Measurements from ENCODE around the gene PNCK. TPM values are rescaled to one million over a fixed set of nuclear protein-coding genes. Genes with fewer than 3 reads are reported as not detected.

PNCK gene
- polyA plus RNA-seq, 3 donors: not detected

DNA sequence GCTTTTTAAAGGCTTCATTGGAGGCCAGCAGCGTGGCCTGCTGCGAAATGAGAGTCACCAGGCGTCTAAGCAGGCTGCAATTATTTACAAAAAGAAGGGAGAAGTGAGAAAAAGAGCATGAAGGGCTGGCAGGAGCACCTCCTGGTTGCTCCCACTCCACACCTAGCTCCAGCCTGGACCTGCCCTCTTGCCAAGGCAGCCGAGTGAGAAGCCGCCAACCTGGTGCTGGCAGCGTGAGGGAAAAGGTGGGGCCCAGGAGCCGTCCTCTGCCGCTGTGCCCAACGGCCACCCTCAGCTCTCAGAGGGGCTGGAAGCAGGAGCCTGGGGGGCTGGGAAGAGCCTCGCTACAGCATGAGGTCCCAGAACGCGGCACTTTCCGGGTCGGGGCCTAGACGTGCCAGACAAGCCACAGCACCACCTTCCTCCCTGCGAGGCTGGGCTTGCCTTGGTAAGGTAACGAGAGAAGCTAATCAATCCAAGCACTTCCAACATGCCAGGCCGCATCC is 30.5 kb upstream of the PNCK start:
- intact Hi-C loops (cut with micrococcal nuclease): no loop called here
- Mint-ChIP-seq H3K4me1 (peaks cover 7% of the 10 kb centered on the region), H3K27me3 (ENCODE audit: low read depth in 3 of 3) (peaks cover 0 to 10% (median 0%) of the 10 kb centered on the region in 3 donors), H3K36me3 (peaks cover 48 to 66% of the 10 kb centered on the region in 2 donors), H3K9me3 (peaks cover 0 to 3% (median 0%) of the 10 kb centered on the region in 7 donors), H3K27ac (peak overlapping the region in 2 of 7 donors; percentile 12 to 69), H3K4me3 (no peak overlapping the region)
- Histone ChIP-seq H3K79me2 (ENCODE audit: insufficient read depth, low read length) (no peaks in the 10 kb centered on the region), H3K36me3 (replicated peaks in 1 of 2; ENCODE audit: control insufficient read depth in 1 of 2, insufficient read depth in 2 of 2, low read length in 2 of 2) (peaks cover 54 to 57% of the 10 kb centered on the region in 2 donors), H3K4me1 (ENCODE audit: control insufficient read depth in 1 of 2, insufficient read depth in 2 of 2, low read length in 2 of 2) (peaks cover 4 to 6% of the 10 kb centered on the region in 2 donors), H3K9me3 (replicated peaks in 1 of 2; ENCODE audit: control insufficient read depth in 1 of 2, insufficient read depth in 1 of 2, low read length in 2 of 2) (no peaks in the 10 kb centered on the region), H2AFZ (ENCODE audit: insufficient read depth, low read depth, low read length, poor library complexity, severe bottlenecking) (no peak overlapping the region), H3K9ac (ENCODE audit: insufficient read depth, low read length, poor library complexity, severe bottlenecking) (no peak overlapping the region), H3K4me3 (replicated peaks in 1 of 3; ENCODE audit: low read depth in 2 of 3, low read length in 3 of 3) (no peak overlapping the region), H4K20me1 (ENCODE audit: insufficient read depth, low read length) (peaks cover 51% of the 10 kb centered on the region), H3K27ac (ENCODE audit: low read depth in 1 of 2, low read length in 2 of 2) (no peak overlapping the region), H3K4me2 (replicated peaks; ENCODE audit: extremely low read depth, low read length, poor library complexity, severe bottlenecking) (no peak overlapping the region), H3K27me3 (ENCODE audit: control insufficient read depth in 2 of 2, insufficient read depth in 2 of 2, low read length in 2 of 2) (no peaks in the 10 kb centered on the region)
- DNase-seq: no peak
- TF ChIP-seq CTCF (IDR thresholded peaks at IDR 0.05): no peak
- WGBS (ENCODE audit: insufficient coverage): 100% methylated on average over 5 of the region's 18 CpGs

DNA sequence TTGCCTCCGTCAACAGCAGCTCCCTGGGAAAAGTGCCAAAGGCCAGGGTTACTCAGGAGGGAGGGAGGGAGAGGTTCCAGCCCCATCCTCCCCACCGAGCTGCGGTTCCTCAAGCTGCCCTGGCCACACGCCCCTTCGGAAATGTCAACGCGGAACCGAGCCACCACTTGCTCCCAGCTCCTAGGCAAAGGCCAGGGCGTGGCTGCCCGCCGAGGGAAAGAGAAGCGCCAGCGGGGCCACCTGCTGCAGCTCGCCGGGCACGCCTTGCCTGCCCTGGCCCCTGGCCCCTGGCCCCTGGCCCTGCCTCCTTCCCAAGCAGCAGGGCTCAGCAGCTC is 29.4 kb upstream of the PNCK start:
- Histone ChIP-seq H3K79me2 (ENCODE audit: insufficient read depth, low read length) (no peaks in the 10 kb centered on the region), H3K36me3 (replicated peaks in 1 of 2; ENCODE audit: control insufficient read depth in 1 of 2, insufficient read depth in 2 of 2, low read length in 2 of 2) (peaks cover 61 to 65% of the 10 kb centered on the region in 2 donors), H4K20me1 (ENCODE audit: insufficient read depth, low read length) (peaks cover 49% of the 10 kb centered on the region), H3K9ac (ENCODE audit: insufficient read depth, low read length, poor library complexity, severe bottlenecking) (no peak overlapping the region), H3K27me3 (ENCODE audit: control insufficient read depth in 2 of 2, insufficient read depth in 2 of 2, low read length in 2 of 2) (no peaks in the 10 kb centered on the region), H3K27ac (ENCODE audit: low read depth in 1 of 2, low read length in 2 of 2) (no peak overlapping the region), H3K9me3 (replicated peaks in 1 of 2; ENCODE audit: control insufficient read depth in 1 of 2, insufficient read depth in 1 of 2, low read length in 2 of 2) (no peaks in the 10 kb centered on the region), H3K4me3 (replicated peaks in 1 of 3; ENCODE audit: low read depth in 2 of 3, low read length in 3 of 3) (no peak overlapping the region), H2AFZ (ENCODE audit: insufficient read depth, low read depth, low read length, poor library complexity, severe bottlenecking) (no peak overlapping the region), H3K4me2 (replicated peaks; ENCODE audit: extremely low read depth, low read length, poor library complexity, severe bottlenecking) (no peak overlapping the region), H3K4me1 (ENCODE audit: control insufficient read depth in 1 of 2, insufficient read depth in 2 of 2, low read length in 2 of 2) (no peaks in the 10 kb centered on the region)
- 100% methylated on average over 1 of the region's 16 CpGs for WGBS (ENCODE audit: insufficient coverage)
- peaks cover 53 to 72% of the 10 kb centered on the region in 2 donors for H3K36me3 Mint-ChIP-seq
- intact Hi-C loops (cut with micrococcal nuclease): no loop called here
- H3K27ac Mint-ChIP-seq: no peak overlapping the region
- H3K4me3 Mint-ChIP-seq: no peak overlapping the region
- no peak for DNase-seq
- H3K27me3 Mint-ChIP-seq (ENCODE audit: low read depth in 3 of 3): peaks cover 0 to 13% (median 0%) of the 10 kb centered on the region in 3 donors
- no peaks in the 10 kb centered on the region for H3K4me1 Mint-ChIP-seq
- TF ChIP-seq CTCF (IDR thresholded peaks at IDR 0.05): no peak
- H3K9me3 Mint-ChIP-seq: peaks cover 0 to 3% (median 0%) of the 10 kb centered on the region in 7 donors
